Upper lobe of left lung (tissue), 6 donors: Measurements from ENCODE around the gene AHI1. TPM values are rescaled to one million over a fixed set of nuclear protein-coding genes. Genes with fewer than 3 reads are reported as not detected.
"Not testable (repeated sequence)": the region's sequence is repeated elsewhere in the genome, so short reads cannot be mapped to it uniquely, and the experiment has no call there.

Experiments
- ATAC-seq, 2 donors: fragments of 200-7000 bp; cut with Tn5 transposase; one replicate each; pipeline ENCODE4 v1.9.1; 2022; ENCODE audit warnings: mild to moderate bottlenecking in 2 of 2, moderate library complexity in 2 of 2; ENCODE audit not compliant: low FRiP score in 2 of 2
- DNase-seq, 2 donors: peaks; one replicate each; pipeline ENCODE4 v3.0.0-alpha.2; 2019 to 2020
- H3K27ac ChIP-seq, 4 donors: fragments of 200-600 bp; sonication (generic); one replicate each; pipeline ENCODE4 v1.5.1; 2016 to 2019
- H3K27me3 ChIP-seq, 4 donors: fragments of 200-600 bp; sonication (generic); one replicate each; pipeline ENCODE4 v1.5.1; 2017 to 2019
- H3K36me3 ChIP-seq, 4 donors: fragments of 200-600 bp; sonication (generic); one replicate each; pipeline ENCODE4 v1.5.1; 2016 to 2019
- H3K4me1 ChIP-seq, 4 donors: fragments of 200-600 bp; sonication (generic); one replicate each; pipeline ENCODE4 v1.5.1; 2018 to 2019
- H3K4me3 ChIP-seq, 4 donors: fragments of 200-600 bp; sonication (generic); one replicate each; pipeline ENCODE4 v1.5.1; 2017 to 2019; ENCODE audit warnings: mild to moderate bottlenecking in 2 of 4, moderate library complexity in 1 of 4
- H3K9me3 ChIP-seq, 4 donors: fragments of 200-600 bp; sonication (generic); one replicate each; pipeline ENCODE4 v1.5.1; 2018 to 2019
- CTCF ChIP-seq, 6 experiments: fragments of 450-650 bp in 4 of 6; fragments of 200-600 bp in 2 of 6; sonication (generic) in 2 of 6; IDR thresholded peaks; one replicate each; pipeline ENCODE4 v1.5.1; 2016 to 2019; ENCODE audit warnings: antibody characterized with exemption in 6 of 6
- EP300 ChIP-seq, 4 donors: sonication (generic); formaldehyde crosslinking; IDR thresholded peaks; one replicate each; pipeline ENCODE4 v1.5.1; 2017; ENCODE audit warnings: antibody characterized with exemption in 4 of 4, control low read depth in 2 of 4
- POLR2A ChIP-seq, 4 donors: fragments of 450-650 bp; IDR thresholded peaks; one replicate each; pipeline ENCODE4 v1.5.1; 2016 to 2017; ENCODE audit warnings: antibody characterized with exemption in 4 of 4, mild to moderate bottlenecking in 2 of 4
- POLR2AphosphoS5 ChIP-seq, 2 donors: sonication (generic); formaldehyde crosslinking; IDR thresholded peaks; one replicate each; pipeline ENCODE4 v1.5.1; 2017; ENCODE audit warnings: antibody characterized with exemption in 2 of 2
- WGBS, 2 donors: methylation state at CpG; one replicate each; pipeline ENCODE4 v1.1.5; 2017 to 2018; 5-methylcytosine and 5-hydroxymethylcytosine counted together
- total RNA-seq, 6 donors: library from RNA; depleted of rRNA in 4 of 6; stranded (reverse); fragments of >200 nt in 4 of 6; gene quantifications; one replicate each; pipeline versions ENCODE4 v1.1.0 to v1.2.1, GENCODE V29; 2016 to 2021
- donor health status: DM: no; HTN: no; CAD: no; lungs with moderate emphysema.
- donor health status: DM: no; HTN: yes; CAD: no; lungs with severe emphysema.

Gene AHI1
- total RNA-seq, 6 donors from 2014 or later: 17.1 to 57.6 (median 40.3) TPM

GRCh38 chr6:135496800-135497411 is 634 bp downstream of the AHI1 start:
- no peaks in the 10 kb centered on the region for H3K36me3 ChIP-seq
- H3K4me1 ChIP-seq: peaks cover 4 to 19% (median 11%) of the 10 kb centered on the region in 4 donors
- DNase-seq (no peak), ATAC-seq (no peak)
- TF ChIP-seq POLR2A (IDR thresholded peaks at IDR 0.05) (no peak), EP300 (IDR thresholded peaks at IDR 0.05) (no peak), CTCF (IDR thresholded peaks at IDR 0.05) (no peak), POLR2AphosphoS5 (IDR thresholded peaks at IDR 0.05) (no peak)
- H3K4me3 ChIP-seq: peak overlapping the region; percentile 44 to 82 (median 72)
- H3K27ac ChIP-seq: peak overlapping the region; percentile 93 to 95 (median 94)
- no peaks in the 10 kb centered on the region for H3K27me3 ChIP-seq
- H3K9me3 ChIP-seq: no peaks in the 10 kb centered on the region
- 3 to 5% methylated on average over 9 of the region's 9 CpGs for WGBS, 2 donors

GRCh38 chr6:135493218-135493961 is 4.2 kb downstream of the AHI1 start:
- H3K9me3 ChIP-seq: no peaks in the 10 kb centered on the region
- H3K4me1 ChIP-seq: peaks cover 4 to 11% (median 5%) of the 10 kb centered on the region in 4 donors
- no peak for DNase-seq
- H3K27me3 ChIP-seq: no peaks in the 10 kb centered on the region
- H3K4me3 ChIP-seq: no peak overlapping the region
- H3K36me3 ChIP-seq: peaks cover 0 to 15% (median 5%) of the 10 kb centered on the region in 4 donors
- TF ChIP-seq POLR2AphosphoS5 (IDR thresholded peaks at IDR 0.05): no peak
- no peak for TF ChIP-seq EP300 (IDR thresholded peaks at IDR 0.05)
- no peak for TF ChIP-seq POLR2A (IDR thresholded peaks at IDR 0.05)
- no peak for TF ChIP-seq CTCF (IDR thresholded peaks at IDR 0.05)
- 90 to 95% methylated on average over 10 of the region's 10 CpGs for WGBS, 2 donors
- no peak overlapping the region for H3K27ac ChIP-seq
- no peak for ATAC-seq

- H3K9me3 ChIP-seq: no peaks in the 10 kb centered on the region
- no peak for DNase-seq
- ATAC-seq: no peak
- WGBS, 2 donors: 96% methylated on average over 3 of the region's 3 CpGs
- H3K4me3 ChIP-seq: no peak overlapping the region
- no peak overlapping the region for H3K27ac ChIP-seq
- TF ChIP-seq POLR2AphosphoS5 (IDR thresholded peaks at IDR 0.05): no peak
- TF ChIP-seq CTCF (IDR thresholded peaks at IDR 0.05): no peak
- no peak for TF ChIP-seq EP300 (IDR thresholded peaks at IDR 0.05)
- no peak for TF ChIP-seq POLR2A (IDR thresholded peaks at IDR 0.05)
- peaks cover 0 to 31% (median 12%) of the 10 kb centered on the region in 4 donors for H3K36me3 ChIP-seq
- no peaks in the 10 kb centered on the region for H3K4me1 ChIP-seq
- H3K27me3 ChIP-seq: no peaks in the 10 kb centered on the region
These were observed 7.2 kb downstream of the AHI1 start for GRCh38 chr6:135490381-135490780.

GRCh38 chr6:135488023-135488422 is 9.5 kb downstream of the AHI1 start:
- DNase-seq: no peak
- no peak for ATAC-seq
- Histone ChIP-seq H3K27ac (no peak overlapping the region), H3K4me1 (no peaks in the 10 kb centered on the region), H3K4me3 (no peak overlapping the region), H3K36me3 (peaks cover 0 to 48% (median 16%) of the 10 kb centered on the region in 4 donors), H3K9me3 (peaks cover 7 to 12% (median 10%) of the 10 kb centered on the region in 4 donors), H3K27me3 (no peaks in the 10 kb centered on the region)
- TF ChIP-seq EP300 (IDR thresholded peaks at IDR 0.05) (no peak), POLR2AphosphoS5 (IDR thresholded peaks at IDR 0.05) (no peak), POLR2A (IDR thresholded peaks at IDR 0.05) (no peak), CTCF (IDR thresholded peaks at IDR 0.05) (no peak)
- 88 to 96% methylated on average over 3 of the region's 3 CpGs for WGBS, 2 donors

- not testable (repeated sequence) for H3K27ac ChIP-seq, H3K27me3 ChIP-seq, H3K4me3 ChIP-seq, ATAC-seq, DNase-seq, H3K4me1 ChIP-seq
- Histone ChIP-seq H3K36me3 (peaks cover 5 to 37% (median 18%) of the 10 kb centered on the region in 4 donors), H3K9me3 (peaks cover 20 to 36% (median 30%) of the 10 kb centered on the region in 4 donors)
- WGBS, 2 donors: 94 to 98% methylated on average over 2 of the region's 2 CpGs
These were observed 13.6 kb downstream of the AHI1 start for GRCh38 chr6:135483903-135484302.
